Uterus (tissue), 2 donors: ENCODE measurements around the gene MPND.
A peak's percentile ranks its signal among the peaks of the same experiment; 100 is the strongest.

Source experiments
- CTCF ChIP-seq, 4 experiments: fragments of 200-600 bp in 2 of 4; fragments of 450-650 bp in 2 of 4; sonication (generic) in 2 of 4; IDR thresholded peaks; one replicate each; pipeline ENCODE4 v1.5.1; 2016 to 2019; ENCODE audit warnings: antibody characterized with exemption in 4 of 4, mild to moderate bottlenecking in 2 of 4, moderate library complexity in 1 of 4
- POLR2A ChIP-seq, 2 donors: fragments of 450-650 bp; IDR thresholded peaks; one replicate each; pipeline ENCODE4 v1.6.1; 2016; ENCODE audit warnings: antibody characterized with exemption in 2 of 2, mild to moderate bottlenecking in 1 of 2, moderate library complexity in 1 of 2

- TF ChIP-seq CTCF (IDR thresholded peaks at IDR 0.05), result no peak
- peak in 1 of 2 donors; percentile 16 for TF ChIP-seq POLR2A (IDR thresholded peaks at IDR 0.05)
Measured at GRCh38 chr19:4338441-4339355, 4.7 kb upstream of the MPND start, which contains the start of gene STAP2.
